Erythroblast (primary cell): ENCODE results near the gene DAW1.
"Not testable (repeated sequence)": the region's sequence is repeated elsewhere in the genome, so short reads cannot be mapped to it uniquely, and the experiment has no call there.

ENCODE experiments used
- GATA1 ChIP-seq: IDR thresholded peaks from 2 replicates; pipeline ENCODE4 v1.6.1; 2011; ENCODE audit warnings: low read depth, mild to moderate bottlenecking, control low read depth, low read length, moderate library complexity
- POLR2A ChIP-seq: IDR thresholded peaks from 2 replicates; pipeline ENCODE4 v1.6.1; 2011; ENCODE audit warnings: mild to moderate bottlenecking, low read length

GRCh38 chr2:227936249-227936648 is 64.8 kb downstream of the DAW1 start:
- TF ChIP-seq POLR2A, GATA1: not testable (repeated sequence)
